HCT116 (cell line): ENCODE data around the gene TNFRSF21. TPM values are rescaled to one million over a fixed set of nuclear protein-coding genes. Genes with fewer than 3 reads are reported as not detected.

Source experiments
- ATAC-seq: fragments of 200-7000 bp; cut with Tn5 transposase; 2 replicates; pipeline ENCODE4 v1.9.1; 2020; ENCODE audit warnings: mild to moderate bottlenecking, moderate library complexity
- BruUV-seq: library from RNA; stranded (reverse); fragments of 400-500 nt; replicated peaks from 2 replicates; lab custom pipeline; 2021; lab: Mats Ljungman, UMichigan
- CTCF ChIA-PET: fragments of 300-600 bp; sonication (Branson Sonifier 250); formaldehyde crosslinking; loops from one replicate; lab custom pipeline; 2021; ENCODE audit warnings: antibody characterized with exemption; lab: Charles Lee
- POLR2A ChIA-PET: fragments of 300-600, 350-600 bp; sonication (Branson Sonifier 250); formaldehyde crosslinking; loops from one replicate; lab custom pipeline; 2021; ENCODE audit warnings: antibody characterized with exemption; lab: Charles Lee
- RAD21 ChIA-PET, 2 experiments: fragments of 300-600 bp; sonication (Branson Sonifier 250); formaldehyde crosslinking; loops; one replicate each; lab custom pipeline; 2023; ENCODE audit warnings: low total read pairs in 2 of 2; ENCODE audit not compliant: uncharacterized antibody in 2 of 2, unreplicated experiment in 2 of 2, low non-redundant PET in 1 of 2; lab: Charles Lee
- DNase-seq: peaks from one replicate; pipeline ENCODE4 v3.0.0-alpha.2; 2010; ENCODE audit warnings: low read depth, low spot score
- H2AFZ ChIP-seq: fragments of 200-600 bp; shearing (Covaris generic), sonication (generic); 2 replicates; pipeline ENCODE4 v1.6.1; 2017; ENCODE audit warnings: low read depth, mixed run types, mixed read lengths, antibody characterized with exemption, low read length; ENCODE audit not compliant: poor library complexity, severe bottlenecking
- H3K27ac ChIP-seq: 2 replicates; pipeline ENCODE4 v1.5.1; 2012; ENCODE audit warnings: low read depth, low read length
- H3K27me3 ChIP-seq: fragments of 200-600 bp; sonication (generic); 2 replicates; pipeline ENCODE4 v1.6.1; 2016; ENCODE audit warnings: mixed run types, low read length, mixed read lengths; ENCODE audit not compliant: insufficient read depth
- H3K36me3 ChIP-seq, 2 experiments: fragments of 200-500 bp in 1 of 2; fragments of 200-600 bp in 1 of 2; sonication (Bioruptor generic) in 1 of 2; sonication (generic) in 1 of 2; 2 replicates each; pipeline versions ENCODE4 v1.5.1 to v1.6.1; 2014 to 2016; ENCODE audit warnings: low read length in 2 of 2, inconsistent platforms in 1 of 2, mixed read lengths in 1 of 2, mixed run types in 1 of 2; ENCODE audit not compliant: insufficient read depth in 2 of 2, control insufficient read depth in 1 of 2
- H3K4me1 ChIP-seq, 2 experiments: fragments of 200-600 bp in 1 of 2; sonication (generic) in 1 of 2; 2 replicates each; pipeline versions ENCODE4 v1.5.1 to v1.6.1; 2012 to 2017; ENCODE audit warnings: low read length in 2 of 2, inconsistent platforms in 1 of 2, mild to moderate bottlenecking in 1 of 2, mixed read lengths in 1 of 2, mixed run types in 1 of 2, moderate library complexity in 1 of 2; ENCODE audit not compliant: insufficient read depth in 2 of 2, control insufficient read depth in 1 of 2
- H3K4me2 ChIP-seq: fragments of 200-600 bp; sonication (generic); 2 replicates; pipeline ENCODE4 v1.6.1; 2017; ENCODE audit warnings: mixed run types, low read length, mixed read lengths
- H3K4me3 ChIP-seq, 2 experiments: fragments of 200-600 bp in 1 of 2; sonication (generic) in 1 of 2; replicated peaks in 1 of 2; 2 replicates each; pipeline ENCODE4 v1.5.1; 2011 to 2016; ENCODE audit warnings: low read length in 2 of 2, control low read depth in 1 of 2, low read depth in 1 of 2, mild to moderate bottlenecking in 1 of 2, mixed read lengths in 1 of 2, mixed run types in 1 of 2
- H3K79me2 ChIP-seq: fragments of 200-600 bp; sonication (generic); 2 replicates; pipeline ENCODE4 v1.6.1; 2017; ENCODE audit warnings: mild to moderate bottlenecking, mixed run types, low read length, moderate library complexity, mixed read lengths; ENCODE audit not compliant: insufficient read depth
- H3K9ac ChIP-seq: fragments of 200-600 bp; sonication (generic); 2 replicates; pipeline ENCODE4 v1.6.1; 2016; ENCODE audit warnings: low read length, mixed read lengths
- H3K9me2 ChIP-seq: fragments of 200-600 bp; sonication (generic), shearing (Covaris generic); 2 replicates; pipeline ENCODE4 v1.6.1; 2017; ENCODE audit warnings: mixed run types, mild to moderate bottlenecking, moderate library complexity; ENCODE audit not compliant: insufficient read depth
- H3K9me3 ChIP-seq, 2 experiments: fragments of 200-500 bp in 1 of 2; fragments of 200-600 bp in 1 of 2; sonication (Bioruptor generic) in 1 of 2; sonication (generic) in 1 of 2; 2 replicates each; pipeline ENCODE4 v1.6.1; 2014 to 2017; ENCODE audit warnings: low read length in 2 of 2, mixed read lengths in 2 of 2, inconsistent platforms in 1 of 2, low read depth in 1 of 2, mild to moderate bottlenecking in 1 of 2, mixed run types in 1 of 2, moderate library complexity in 1 of 2; ENCODE audit not compliant: control insufficient read depth in 1 of 2, insufficient read depth in 1 of 2
- H4K20me1 ChIP-seq: fragments of 200-600 bp; sonication (generic), shearing (Covaris generic); 2 replicates; pipeline ENCODE4 v1.6.1; 2017; ENCODE audit warnings: mixed run types, mild to moderate bottlenecking, moderate library complexity; ENCODE audit not compliant: insufficient read depth
- CTCF ChIP-seq, 3 experiments: fragments of 200-600 bp in 1 of 3; sonication (generic) in 1 of 3; IDR thresholded peaks in 2 of 3; conservative IDR thresholded peaks in 1 of 3; 2 replicates each; pipeline ENCODE4 v1.5.1; 2012 to 2017; ENCODE audit warnings: low read depth in 2 of 3, low read length in 2 of 3, antibody characterized with exemption in 1 of 3, borderline replicate concordance in 1 of 3, control low read depth in 1 of 3, mild to moderate bottlenecking in 1 of 3, mixed read lengths in 1 of 3, mixed run types in 1 of 3, moderate library complexity in 1 of 3; ENCODE audit not compliant: insufficient read depth in 1 of 3
- EGR1 ChIP-seq: IDR thresholded peaks from 2 replicates; pipeline ENCODE4 v1.6.1; 2012; ENCODE audit warnings: low read depth
- ELF1 ChIP-seq: IDR thresholded peaks from 2 replicates; pipeline ENCODE4 v1.6.1; 2012; ENCODE audit warnings: low read depth, borderline replicate concordance
- EZH2 ChIP-seq: fragments of 200-600 bp; sonication (generic); IDR thresholded peaks from 2 replicates; pipeline ENCODE4 v1.6.1; 2017; ENCODE audit warnings: antibody characterized with exemption, mixed run types
- EZH2phosphoT487 ChIP-seq: fragments of 200-600 bp; IDR thresholded peaks from 2 replicates; pipeline ENCODE4 v1.6.1; 2018; ENCODE audit warnings: antibody characterized with exemption, borderline replicate concordance
- JUND ChIP-seq: IDR thresholded peaks from 2 replicates; pipeline ENCODE4 v1.6.1; 2012
- SP1 ChIP-seq: IDR thresholded peaks from 2 replicates; pipeline ENCODE4 v1.6.1; 2012; ENCODE audit warnings: low read depth
- SRF ChIP-seq: IDR thresholded peaks from 2 replicates; pipeline ENCODE4 v1.6.1; 2012; ENCODE audit warnings: low read depth
- intact Hi-C: fragments of 100-400 bp; cut with micrococcal nuclease; formaldehyde crosslinking; loops from 2 replicates; pipeline ENCODE4 v1.10.0; 2022
- total RNA-seq: library from RNA; stranded (reverse); gene quantifications from one replicate; pipeline ENCODE4 v1.2.1, GENCODE V29; 2021; ENCODE audit not compliant: unreplicated experiment

TNFRSF21 gene
- total RNA-seq, 1 experiment from 2014 or later: 48.3 TPM

GRCh38 chr6:47288267-47289090 lies 21.2 kb downstream of the TNFRSF21 start:
- peaks cover 6 to 17% of the 10 kb centered on the region in 2 experiments; a peak in 2 of 4 replicates for H3K36me3 ChIP-seq
- POLR2A ChIA-PET: no interaction called here
- intact Hi-C loops: no loop called here
- no peak overlapping the region for H3K9ac ChIP-seq
- no peaks in the 10 kb centered on the region for H3K27me3 ChIP-seq
- TF ChIP-seq SP1: no peak
- TF ChIP-seq EGR1: no peak
- no peak for TF ChIP-seq EZH2
- no peak for TF ChIP-seq ELF1
- TF ChIP-seq CTCF (IDR thresholded peaks at IDR 0.05 in 2 of 3, conservative IDR thresholded peaks at IDR 0.05 in 1 of 3; ENCODE audit: borderline replicate concordance in 1 of 3, insufficient read depth in 1 of 3, low read depth in 2 of 3, low read length in 2 of 3): no peak
- TF ChIP-seq JUND: no peak
- no peak for TF ChIP-seq SRF
- TF ChIP-seq EZH2phosphoT487: no peak
- no peaks in the 10 kb centered on the region for H3K9me3 ChIP-seq
- H4K20me1 ChIP-seq: no peaks in the 10 kb centered on the region
- CTCF ChIA-PET: interaction anchor here (0.6 kb wide), 1 partner anchor 375 kb away, joined by 6 read pairs; no protein-coding TSS in a partner anchor
- H2AFZ ChIP-seq: no peak overlapping the region
- H3K79me2 ChIP-seq: peaks cover 71% of the 10 kb centered on the region
- no peak overlapping the region for H3K4me2 ChIP-seq
- H3K4me3 ChIP-seq: no peak overlapping the region
- no peak overlapping the region for H3K27ac ChIP-seq
- DNase-seq: no peak
- peaks cover 0 to 8% of the 10 kb centered on the region in 2 experiments; a peak in 1 of 4 replicates for H3K4me1 ChIP-seq
- no peak for ATAC-seq
- H3K9me2 ChIP-seq: no peaks in the 10 kb centered on the region
- no TSS peak for BruUV-seq
- RAD21 ChIA-PET: no interaction called here
